Measurements from ENCODE around the gene ACYP1.

ACYP1 gene

GRCh38 chr14:75030147-75030546 lies 33.7 kb downstream of the ACYP1 start:
- no peak for DNase-seq

- DNase-seq = no peak
Observed at GRCh38 chr14:75025876-75026275, 37.9 kb downstream of the ACYP1 start.

GRCh38 chr14:75025082-75025481 lies 38.7 kb downstream of the ACYP1 start:
- DNase-seq = no peak

GRCh38 chr14:75023108-75023507 lies 40.7 kb downstream of the ACYP1 start:
- DNase-seq = no peak

GRCh38 chr14:75022655-75023054 lies 41.2 kb downstream of the ACYP1 start:
- DNase-seq = peak in 1 of 2 experiments; percentile 7

- no peak for DNase-seq
Observed at GRCh38 chr14:75018694-75019093, 45.1 kb downstream of the ACYP1 start.

GRCh38 chr14:75016815-75017214 lies 47.0 kb downstream of the ACYP1 start:
- DNase-seq = no peak

- no peak for DNase-seq
Observed at GRCh38 chr14:75015496-75015895, 48.3 kb downstream of the ACYP1 start.

- DNase-seq = no peak
Observed at GRCh38 chr14:75013290-75013689, 50.5 kb downstream of the ACYP1 start.

GRCh38 chr14:75011356-75011994 lies 52.3 kb downstream of the ACYP1 start:
- DNase-seq = no peak

- DNase-seq = no peak
Observed at GRCh38 chr14:75010472-75011093, 53.2 kb downstream of the ACYP1 start.

GRCh38 chr14:75009176-75009575 lies 54.6 kb downstream of the ACYP1 start:
- DNase-seq = no peak

GRCh38 chr14:75005357-75005756 lies 58.5 kb downstream of the ACYP1 start:
- no peak for DNase-seq

GRCh38 chr14:75003250-75004027 lies 60.4 kb downstream of the ACYP1 start:
- no peak for DNase-seq

All from NCI-H446 (cell line).